ENCODE data around the gene OLFM2.

Gene OLFM2

GRCh38 chr19:9906475-9907087 lies 29.7 kb downstream of the OLFM2 start:
- no peak for DNase-seq (ENCODE audit: low spot score)

- no peak for DNase-seq (ENCODE audit: low spot score)
These were observed 33.0 kb downstream of the OLFM2 start for GRCh38 chr19:9903336-9903735.

- DNase-seq (ENCODE audit: low spot score): no peak
These were observed 34.7 kb downstream of the OLFM2 start for GRCh38 chr19:9901642-9902041.

DNA sequence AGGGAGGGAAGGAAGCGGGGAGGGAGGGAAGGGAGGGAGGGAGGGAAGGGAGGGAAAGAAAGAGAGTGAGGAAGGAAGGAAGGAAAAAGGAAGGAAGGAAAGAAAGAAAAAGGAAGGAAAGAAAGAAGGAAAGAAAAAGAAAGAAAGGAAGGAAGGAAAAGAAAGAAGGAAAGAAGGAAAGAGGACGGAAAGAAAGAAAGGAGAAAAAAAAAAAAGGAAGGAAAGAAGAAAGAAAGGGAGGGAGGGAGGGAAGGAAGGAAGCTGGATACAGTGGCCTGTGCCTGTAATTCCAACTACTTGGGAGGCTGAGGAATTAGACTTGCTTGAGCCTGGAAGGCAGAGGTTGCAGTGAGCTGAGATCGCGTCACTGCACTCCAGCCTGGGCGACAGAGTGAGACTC lies 35.3 kb downstream of the OLFM2 start:
- no peak for DNase-seq (ENCODE audit: low spot score)

DNA sequence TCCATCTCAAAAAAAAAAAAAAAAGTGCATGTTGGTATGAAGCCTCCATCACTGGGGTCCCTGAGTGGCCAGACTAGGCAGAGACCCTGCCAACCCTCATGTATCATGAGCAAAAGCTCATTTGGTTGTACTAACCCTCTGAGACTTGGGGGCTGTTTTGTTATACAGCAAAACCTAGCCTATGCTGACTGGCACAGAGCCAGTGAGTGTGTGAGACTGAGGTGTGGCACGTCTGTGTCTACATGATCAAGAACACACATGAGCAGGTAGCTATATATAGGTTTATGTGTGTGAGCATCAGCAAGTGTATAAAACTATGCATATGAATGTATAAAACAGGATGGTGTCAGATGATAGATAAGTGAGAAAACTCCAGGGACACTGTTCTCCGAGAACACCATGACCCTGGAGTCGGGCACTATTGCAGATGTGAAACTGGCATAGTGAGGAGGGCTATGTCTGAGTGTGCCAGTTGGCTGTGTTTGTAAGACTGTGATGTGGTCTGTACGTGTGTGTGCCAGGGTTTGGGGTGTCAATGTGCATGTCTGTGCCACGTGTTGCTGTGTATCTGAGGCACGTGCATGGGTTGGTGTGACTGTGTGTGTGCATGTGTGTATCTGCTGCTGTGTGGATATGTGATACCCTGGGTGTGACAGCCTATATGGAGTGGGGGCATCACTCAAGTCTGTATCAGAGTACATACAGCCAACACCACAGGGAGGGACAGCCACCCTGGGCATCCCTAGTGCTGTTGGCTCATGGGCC lies 44.5 kb downstream of the OLFM2 start:
- DNase-seq (ENCODE audit: low spot score): no peak

GRCh38 chr19:9885077-9885552 lies 51.2 kb downstream of the OLFM2 start:
- peak; percentile 84 for DNase-seq (ENCODE audit: low spot score)

- DNase-seq (ENCODE audit: low spot score): no peak
These were observed 52.6 kb downstream of the OLFM2 start for GRCh38 chr19:9883764-9884163.

- DNase-seq (ENCODE audit: low spot score): no peak
These were observed 53.0 kb downstream of the OLFM2 start for GRCh38 chr19:9883231-9883758.

GRCh38 chr19:9881720-9882119 lies 54.6 kb downstream of the OLFM2 start:
- DNase-seq (ENCODE audit: low spot score): no peak

DNA sequence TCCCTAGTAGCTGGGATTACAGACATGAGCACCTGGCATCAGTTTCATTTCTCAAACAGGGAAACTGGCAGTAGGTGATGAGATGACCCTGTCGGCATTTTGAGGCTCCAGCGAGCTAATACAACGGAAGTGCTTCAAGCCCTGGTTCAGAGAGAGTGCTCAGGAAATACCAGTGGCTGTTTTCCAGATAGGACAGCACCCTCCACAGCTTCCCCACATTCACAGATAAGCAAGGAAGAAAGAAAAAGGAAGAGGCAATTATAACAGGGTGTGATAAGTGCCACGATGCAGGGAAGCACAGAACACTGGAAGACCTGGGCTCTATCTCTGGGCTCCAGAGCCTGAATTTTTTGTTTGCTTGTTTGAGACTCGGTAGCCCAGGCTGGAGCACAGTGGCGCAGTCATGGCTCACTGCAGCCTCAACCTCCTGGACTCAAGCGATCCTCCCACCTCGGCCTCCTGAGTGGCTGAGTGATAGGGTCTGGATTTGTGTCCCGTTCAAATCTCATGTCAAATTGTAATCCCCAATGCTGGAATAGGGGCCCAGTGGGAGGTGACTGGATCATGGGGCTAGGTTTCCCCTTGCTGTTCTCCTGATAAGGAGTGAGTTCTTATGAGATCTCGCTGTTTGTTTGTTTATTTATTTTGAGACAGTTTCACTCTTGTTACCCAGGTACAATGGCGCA lies 57.7 kb downstream of the OLFM2 start:
- no peak for DNase-seq (ENCODE audit: low spot score)

- no peak for DNase-seq (ENCODE audit: low spot score)
These were observed 58.4 kb downstream of the OLFM2 start for GRCh38 chr19:9877780-9878510.

- no peak for DNase-seq (ENCODE audit: low spot score)
These were observed 60.5 kb downstream of the OLFM2 start for GRCh38 chr19:9875796-9876195.

GRCh38 chr19:9875031-9875627 lies 61.2 kb downstream of the OLFM2 start:
- DNase-seq (ENCODE audit: low spot score): no peak

- no peak for DNase-seq (ENCODE audit: low spot score)
These were observed 63.6 kb downstream of the OLFM2 start for GRCh38 chr19:9872618-9873242.

GRCh38 chr19:9871626-9872338 lies 64.5 kb downstream of the OLFM2 start:
- DNase-seq (ENCODE audit: low spot score): no peak

DNA sequence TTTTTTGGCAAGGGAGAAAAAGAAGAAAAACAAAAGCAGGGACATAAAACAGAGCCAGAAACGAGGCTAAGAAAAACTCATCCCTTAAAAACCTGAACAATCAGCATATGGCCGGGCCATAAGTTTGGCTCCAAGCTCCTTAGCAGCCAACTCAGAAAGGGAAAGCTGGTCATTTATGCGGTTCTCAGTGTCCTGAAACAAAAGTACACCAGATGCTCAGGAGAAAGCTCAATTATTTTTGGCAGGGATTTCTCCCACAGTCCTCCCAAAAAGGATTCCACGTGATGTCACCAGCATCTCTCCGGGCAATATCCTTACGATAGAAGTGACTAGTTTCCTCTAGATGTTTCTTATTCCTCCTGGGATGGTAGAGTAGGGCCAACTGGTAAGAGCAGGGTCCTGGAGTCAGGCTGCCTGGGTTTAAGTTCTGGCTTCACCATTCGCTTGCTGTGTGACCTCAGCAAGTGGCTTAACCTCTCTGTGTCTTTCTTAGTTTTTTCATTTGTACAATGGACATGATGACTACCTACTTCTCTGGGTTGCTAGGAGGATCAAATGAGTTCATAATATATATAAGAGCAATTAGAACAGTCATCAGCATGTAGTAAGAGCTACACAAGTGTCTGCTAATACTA lies 67.2 kb downstream of the OLFM2 start:
- DNase-seq (ENCODE audit: low spot score): no peak

DNA sequence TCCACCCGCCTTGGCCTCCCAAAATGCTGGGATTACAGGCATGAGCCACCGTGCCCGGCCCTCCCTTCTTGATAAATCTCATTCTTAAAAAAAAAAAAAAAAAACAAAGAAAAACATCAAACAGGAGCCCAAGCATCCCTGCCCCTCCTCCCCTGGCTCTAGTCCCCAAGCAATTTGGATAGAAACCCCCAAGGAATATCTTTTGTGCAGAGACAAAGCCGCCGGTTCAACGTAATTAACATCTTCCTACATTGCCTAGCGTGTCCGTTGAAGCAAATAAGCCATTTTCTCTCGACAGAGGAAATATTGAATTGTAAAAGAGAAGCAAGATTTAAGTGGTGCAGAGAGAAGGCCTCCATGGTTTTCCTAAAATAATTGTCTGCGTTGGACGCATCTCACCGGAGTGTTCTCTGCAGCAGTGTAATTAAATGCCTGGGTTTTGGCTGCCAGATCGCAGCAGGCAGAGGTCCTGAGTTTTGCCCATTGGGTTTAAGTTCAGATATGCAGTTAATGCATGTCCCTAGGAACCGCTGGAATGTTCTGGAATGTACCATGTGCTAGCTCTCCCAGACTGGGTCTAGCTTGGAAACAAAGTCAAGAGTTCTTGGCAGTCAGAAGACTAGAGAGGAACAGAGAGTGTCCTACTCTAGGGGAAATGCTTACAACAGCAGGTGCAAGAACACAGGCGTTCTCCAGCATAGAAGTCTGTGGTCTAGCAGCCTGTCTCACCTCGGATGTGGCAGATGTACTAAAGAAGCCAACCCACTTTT lies 70.4 kb downstream of the OLFM2 start:
- no peak for DNase-seq (ENCODE audit: low spot score)

DNA sequence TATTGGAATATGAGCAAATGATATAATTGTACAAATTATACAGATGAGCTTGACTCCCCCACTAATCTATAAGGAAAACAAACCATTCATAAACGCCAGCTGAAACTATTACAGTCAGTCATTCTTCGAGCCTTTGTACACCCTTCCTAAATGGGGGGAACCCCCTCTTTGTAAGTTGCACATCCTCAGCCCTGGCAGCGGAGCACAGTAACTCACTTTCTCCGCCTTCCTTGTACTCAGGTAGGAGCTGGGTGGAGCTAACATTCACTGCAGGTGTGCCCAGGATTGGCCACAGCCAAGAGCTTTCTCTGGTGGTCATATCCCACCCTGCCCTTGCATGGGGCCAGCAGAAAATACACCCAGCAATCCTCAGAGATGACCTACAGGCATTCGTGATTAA lies 72.6 kb downstream of the OLFM2 start:
- DNase-seq (ENCODE audit: low spot score): no peak

GRCh38 chr19:9862938-9863337 lies 73.4 kb downstream of the OLFM2 start:
- no peak for DNase-seq (ENCODE audit: low spot score)
